NCI-H2029 treated with DMSO at 0.1 percent for 48 hours (cell line): ENCODE measurements around the gene MRPL41.
A peak's percentile ranks its signal among the peaks of the same experiment; 100 is the strongest.
"Not testable (repeated sequence)": the region's sequence is repeated elsewhere in the genome, so short reads cannot be mapped to it uniquely, and the experiment has no call there.

ENCODE experiments used
- DNase-seq: peaks from one replicate; lab custom pipeline; 2025; lab: John Stamatoyannopoulos, UW

The MRPL41 gene

GRCh38 chr9:137522746-137523455, 28.8 kb upstream of the MRPL41 start:
- no peak for DNase-seq

GRCh38 chr9:137524161-137524980, 27.3 kb upstream of the MRPL41 start:
- DNase-seq: no peak

GRCh38 chr9:137524981-137525317, 26.7 kb upstream of the MRPL41 start:
- no peak for DNase-seq

DNA sequence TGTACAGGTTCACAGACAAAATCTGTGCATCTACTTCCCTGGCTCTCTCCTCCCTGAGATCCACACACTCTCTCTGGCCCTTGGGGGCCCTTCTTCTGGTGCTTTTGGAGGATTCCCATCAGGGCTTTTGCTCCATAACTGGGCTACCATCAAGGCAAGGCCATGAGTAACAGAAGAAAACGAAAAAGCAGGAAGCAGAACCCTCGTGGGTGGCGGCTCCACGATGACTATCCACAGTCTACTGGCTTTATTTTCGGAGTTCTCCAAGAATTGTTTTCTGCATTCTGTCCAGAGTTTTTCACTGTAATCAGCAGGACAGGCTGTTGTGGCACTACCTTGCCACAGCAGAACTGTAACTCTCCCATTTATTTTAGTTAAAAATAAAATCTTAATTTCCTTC, 21.3 kb upstream of the MRPL41 start:
- DNase-seq: no peak

- DNase-seq: no peak
These were observed 20.4 kb upstream of the MRPL41 start for GRCh38 chr9:137531099-137531765.

DNA sequence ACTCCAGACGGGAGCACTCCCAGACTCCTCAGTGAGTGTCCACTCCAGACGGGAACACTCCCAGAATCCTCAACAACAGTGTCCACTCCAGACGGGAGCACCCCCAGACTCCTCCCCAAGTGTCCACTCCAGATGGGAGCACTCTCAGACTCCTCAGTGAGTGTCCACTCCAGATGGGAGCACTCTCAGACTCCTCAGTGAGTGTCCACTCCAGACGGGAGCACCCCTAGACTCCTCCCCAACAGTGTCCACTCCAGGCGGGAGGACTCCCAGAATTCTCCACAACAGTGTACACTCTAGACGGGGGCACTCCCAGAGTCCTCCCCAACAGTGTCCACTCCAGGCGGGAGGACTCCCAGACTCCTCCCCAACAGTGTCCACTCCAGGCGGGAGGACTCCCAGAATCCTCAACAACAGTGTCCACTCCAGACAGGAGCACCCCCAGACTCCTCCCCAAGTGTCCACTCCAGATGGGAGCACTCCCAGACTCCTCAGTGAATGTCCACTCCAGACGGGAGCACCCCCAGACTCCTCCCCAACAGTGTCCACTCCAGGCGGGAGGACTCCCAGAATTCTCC, 18.7 kb upstream of the MRPL41 start:
- not testable (repeated sequence) for DNase-seq

- DNase-seq: peak; percentile 84
These were observed 17.2 kb upstream of the MRPL41 start for GRCh38 chr9:137534256-137535119.

GRCh38 chr9:137535120-137535428, 16.6 kb upstream of the MRPL41 start:
- no peak for DNase-seq

GRCh38 chr9:137536594-137537131, 15.0 kb upstream of the MRPL41 start:
- not testable (repeated sequence) for DNase-seq

GRCh38 chr9:137538058-137538457, 13.6 kb upstream of the MRPL41 start:
- no peak for DNase-seq

- no peak for DNase-seq
These were observed 11.1 kb upstream of the MRPL41 start for GRCh38 chr9:137540536-137540935.

GRCh38 chr9:137542486-137542885, 9.2 kb upstream of the MRPL41 start:
- no peak for DNase-seq

- DNase-seq: no peak
These were observed 8.3 kb upstream of the MRPL41 start for GRCh38 chr9:137543237-137543963.

GRCh38 chr9:137544176-137544760, 7.4 kb upstream of the MRPL41 start:
- no peak for DNase-seq

- DNase-seq: no peak
These were observed 6.6 kb upstream of the MRPL41 start for GRCh38 chr9:137545123-137545522.

- no peak for DNase-seq
These were observed 3.8 kb upstream of the MRPL41 start for GRCh38 chr9:137547687-137548543.

DNA sequence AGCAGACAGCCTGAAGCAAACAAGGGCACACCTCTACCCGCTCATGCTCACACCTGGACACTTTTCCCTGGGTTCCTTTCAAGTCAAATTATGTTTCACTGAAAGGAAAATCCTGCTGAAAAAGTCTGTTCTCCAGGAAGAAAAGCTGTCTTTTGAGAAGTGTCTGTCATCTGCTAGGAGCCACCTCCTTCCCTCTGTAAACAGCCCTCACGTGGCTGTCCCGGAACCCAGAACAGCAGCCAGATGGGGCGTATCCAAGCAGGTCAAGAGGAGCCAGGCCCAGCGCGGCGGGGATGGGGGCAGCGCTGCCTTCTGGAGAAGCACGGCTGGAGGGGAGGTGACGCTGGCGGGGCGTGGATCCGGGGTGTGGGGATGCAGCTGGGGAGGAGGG, 1.5 kb upstream of the MRPL41 start, which contains the start of gene PNPLA7:
Gene PNPLA7 (minus strand): TSS at position 172 of the 391 bp plus-strand sequence. CDS start 205 bp downstream, outside the sequence.
- DNase-seq: peak; percentile 91

- not testable (repeated sequence) for DNase-seq
These were observed 768 bp upstream of the MRPL41 start for GRCh38 chr9:137550958-137551263.

DNA sequence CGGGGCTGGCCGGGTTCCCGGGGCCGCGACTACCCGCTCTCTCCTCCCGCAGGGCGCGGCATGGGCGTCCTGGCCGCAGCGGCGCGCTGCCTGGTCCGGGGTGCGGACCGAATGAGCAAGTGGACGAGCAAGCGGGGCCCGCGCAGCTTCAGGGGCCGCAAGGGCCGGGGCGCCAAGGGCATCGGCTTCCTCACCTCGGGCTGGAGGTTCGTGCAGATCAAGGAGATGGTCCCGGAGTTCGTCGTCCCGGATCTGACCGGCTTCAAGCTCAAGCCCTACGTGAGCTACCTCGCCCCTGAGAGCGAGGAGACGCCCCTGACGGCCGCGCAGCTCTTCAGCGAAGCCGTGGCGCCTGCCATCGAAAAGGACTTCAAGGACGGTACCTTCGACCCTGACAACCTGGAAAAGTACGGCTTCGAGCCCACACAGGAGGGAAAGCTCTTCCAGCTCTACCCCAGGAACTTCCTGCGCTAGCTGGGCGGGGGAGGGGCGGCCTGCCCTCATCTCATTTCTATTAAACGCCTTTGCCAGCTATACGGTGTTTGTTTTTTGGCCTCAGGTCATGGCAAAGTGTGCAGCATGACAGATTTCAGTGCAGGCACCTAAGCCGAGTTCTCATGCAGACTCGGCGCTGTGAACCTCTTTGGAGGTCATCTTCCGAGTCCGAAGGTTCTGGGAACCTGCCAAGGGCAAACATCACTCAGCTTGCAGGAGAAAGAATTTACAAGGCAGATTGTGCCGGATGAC, 516 bp downstream of the MRPL41 start:
- DNase-seq: no peak
